Liver (tissue), 3 donors: ENCODE results near the gene ZNF557.

ENCODE experiments used
- CTCF ChIP-seq: fragments of 150-350 bp; IDR thresholded peaks from 2 replicates; pipeline ENCODE4 v1.5.1; 2017; ENCODE audit warnings: improper control_type of control experiment, low read depth, low read length; ENCODE audit not compliant: missing input control
- GABPA ChIP-seq, 2 donors: IDR thresholded peaks in 1 of 2; conservative IDR thresholded peaks in 1 of 2; 2 replicates each; pipeline ENCODE4 v1.6.1; 2016; ENCODE audit warnings: antibody characterized with exemption in 2 of 2, mild to moderate bottlenecking in 1 of 2, moderate library complexity in 1 of 2
- HNF4A ChIP-seq, 2 donors: conservative IDR thresholded peaks; 2 replicates each; pipeline ENCODE4 v1.6.1; 2016; ENCODE audit warnings: antibody characterized with exemption in 2 of 2, mild to moderate bottlenecking in 2 of 2
- MAX ChIP-seq: IDR thresholded peaks from 2 replicates; pipeline ENCODE4 v1.6.1; 2016; ENCODE audit warnings: antibody characterized with exemption
- REST ChIP-seq: IDR thresholded peaks from 2 replicates; pipeline ENCODE4 v1.6.1; 2016; ENCODE audit warnings: antibody characterized with exemption, mild to moderate bottlenecking
- SP1 ChIP-seq: IDR thresholded peaks from 2 replicates; pipeline ENCODE4 v1.6.1; 2018; ENCODE audit warnings: antibody characterized with exemption, mild to moderate bottlenecking
- TAF1 ChIP-seq: conservative IDR thresholded peaks from 2 replicates; pipeline ENCODE4 v1.6.1; 2016; ENCODE audit warnings: antibody characterized with exemption, mild to moderate bottlenecking
- YY1 ChIP-seq: IDR thresholded peaks from 2 replicates; pipeline ENCODE4 v1.6.1; 2016; ENCODE audit warnings: antibody characterized with exemption, mild to moderate bottlenecking
- ZBTB33 ChIP-seq: IDR thresholded peaks from 2 replicates; pipeline ENCODE4 v1.6.1; 2016; ENCODE audit warnings: antibody characterized with exemption
- donor health status: healthy.
- donor health status: healthy.

- TF ChIP-seq CTCF (no peak), TAF1 (no peak), REST (no peak), SP1 (no peak), HNF4A (conservative IDR thresholded peaks at IDR 0.05) (no peak), MAX (no peak), GABPA (IDR thresholded peaks at IDR 0.05 in 1 of 2, conservative IDR thresholded peaks at IDR 0.05 in 1 of 2) (no peak), ZBTB33 (no peak), YY1 (no peak)
Observed at GRCh38 chr19:7078008-7078407, 8.5 kb downstream of the ZNF557 start.
